HG02763 (cell line): ENCODE measurements around the gene MYT1.

Experiments used
- ATAC-seq: cut with Tn5 transposase; IDR thresholded peaks from one replicate; pipeline ENCODE4 v1.9.1; 2021; ENCODE audit warnings: mild to moderate bottlenecking, moderate library complexity; ENCODE audit not compliant: unreplicated experiment

The MYT1 gene

GRCh38 chr20:64153861-64154589, 10.2 kb upstream of the MYT1 start:
- no peak for ATAC-seq

- ATAC-seq, result no peak
Observed at GRCh38 chr20:64154590-64155257, 9.5 kb upstream of the MYT1 start.

- no peak for ATAC-seq
Observed at GRCh38 chr20:64155258-64156135, 8.8 kb upstream of the MYT1 start.

GRCh38 chr20:64156136-64156885, 7.9 kb upstream of the MYT1 start:
- ATAC-seq, result no peak

- no peak for ATAC-seq
Observed at GRCh38 chr20:64156886-64157875, 7.1 kb upstream of the MYT1 start.

- no peak for ATAC-seq
Observed at GRCh38 chr20:64157878-64158277, 6.4 kb upstream of the MYT1 start.

- ATAC-seq, result no peak
Observed at GRCh38 chr20:64158346-64159285, 5.6 kb upstream of the MYT1 start.

GRCh38 chr20:64159286-64159680, 5.0 kb upstream of the MYT1 start:
- ATAC-seq, result no peak

- no peak for ATAC-seq
Observed at GRCh38 chr20:64159711-64160110, 4.5 kb upstream of the MYT1 start.

GRCh38 chr20:64160118-64160517, 4.1 kb upstream of the MYT1 start:
- no peak for ATAC-seq

GRCh38 chr20:64160526-64161355, 3.5 kb upstream of the MYT1 start:
- no peak for ATAC-seq

GRCh38 chr20:64161356-64162238, 2.7 kb upstream of the MYT1 start:
- no peak for ATAC-seq

GRCh38 chr20:64162239-64162910, 1.9 kb upstream of the MYT1 start:
- ATAC-seq, result no peak

GRCh38 chr20:64163776-64164122, 503 bp upstream of the MYT1 start:
- no peak for ATAC-seq

- no peak for ATAC-seq
Observed at GRCh38 chr20:64165866-64166600, 1.8 kb downstream of the MYT1 start.
